ENCODE data around the gene TSEN34. TPM values are rescaled to one million over a fixed set of nuclear protein-coding genes. Genes with fewer than 3 reads are reported as not detected.
"Not testable (repeated sequence)": the region's sequence is repeated elsewhere in the genome, so short reads cannot be mapped to it uniquely, and the experiment has no call there.

The TSEN34 gene
- polyA plus RNA-seq, 6 donors from 2014 or later = 22.3 to 40.0 (median 32.1) TPM

DNA sequence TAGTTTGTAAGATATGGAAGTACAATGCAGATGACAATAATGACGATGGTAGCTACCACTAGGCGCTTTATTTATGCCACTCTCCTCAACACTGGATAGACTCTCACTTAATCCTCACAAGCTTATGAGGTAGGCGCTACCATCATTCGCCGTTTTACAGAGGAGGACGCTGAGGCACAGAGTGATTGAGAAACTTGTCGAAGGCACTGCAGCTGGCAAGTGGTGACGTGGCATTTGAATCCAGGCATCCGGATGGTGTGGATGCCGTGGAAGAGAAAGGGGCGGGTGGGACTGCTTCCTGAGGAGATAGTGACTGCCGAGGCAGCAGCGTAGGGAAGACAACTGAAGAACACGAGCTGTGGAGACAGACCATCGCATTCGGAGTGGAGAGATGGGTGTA, 8.3 kb downstream of the TSEN34 start:
- peak overlapping the region in 5 of 6 donors; percentile 14 to 97 (median 89) for H3K27ac Mint-ChIP-seq
- H3K4me1 Mint-ChIP-seq = peaks cover 23 to 50% (median 28%) of the 10 kb centered on the region in 3 donors
- H3K27me3 Mint-ChIP-seq = no peaks in the 10 kb centered on the region
- H3K36me3 Mint-ChIP-seq = peaks cover 5 to 6% of the 10 kb centered on the region in 2 donors
- no peak for ATAC-seq (ENCODE audit: low read depth in 2 of 2)
- no peaks in the 10 kb centered on the region for H3K9me3 Mint-ChIP-seq
- H3K4me3 Mint-ChIP-seq = peak overlapping the region; percentile 72 to 100 (median 94)
- no peak for DNase-seq

DNA sequence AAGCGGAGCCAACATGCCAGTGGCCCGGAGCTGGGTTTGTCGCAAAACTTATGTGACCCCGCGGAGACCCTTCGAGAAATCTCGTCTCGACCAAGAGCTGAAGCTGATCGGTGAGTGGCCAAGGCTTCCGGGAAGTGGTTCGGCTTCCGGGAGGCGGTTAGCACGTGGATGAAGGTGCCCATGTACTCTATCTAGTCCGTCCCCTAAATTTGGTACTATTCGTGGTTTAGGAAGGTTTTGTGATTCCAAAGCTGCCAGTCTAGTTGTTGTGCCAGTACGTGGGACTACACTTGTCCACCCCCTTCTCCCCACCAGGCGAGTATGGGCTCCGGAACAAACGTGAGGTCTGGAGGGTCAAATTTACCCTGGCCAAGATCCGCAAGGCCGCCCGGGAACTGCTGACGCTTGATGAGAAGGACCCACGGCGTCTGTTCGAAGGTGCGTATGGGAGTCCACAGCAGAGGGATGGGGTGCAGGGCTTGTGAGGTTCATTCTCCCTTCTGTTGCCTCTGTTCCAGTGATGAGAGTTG, 10.1 kb downstream of the TSEN34 start:
- Mint-ChIP-seq H3K4me1 (peaks cover 32 to 59% (median 36%) of the 10 kb centered on the region in 3 donors), H3K36me3 (no peaks in the 10 kb centered on the region), H3K9me3 (no peaks in the 10 kb centered on the region), H3K4me3 (peak overlapping the region; percentile 91 to 100 (median 98)), H3K27ac (peak overlapping the region; percentile 97 to 100 (median 99)), H3K27me3 (no peaks in the 10 kb centered on the region)
- ATAC-seq (ENCODE audit: low read depth in 2 of 2) = no peak
- DNase-seq = no peak

DNA sequence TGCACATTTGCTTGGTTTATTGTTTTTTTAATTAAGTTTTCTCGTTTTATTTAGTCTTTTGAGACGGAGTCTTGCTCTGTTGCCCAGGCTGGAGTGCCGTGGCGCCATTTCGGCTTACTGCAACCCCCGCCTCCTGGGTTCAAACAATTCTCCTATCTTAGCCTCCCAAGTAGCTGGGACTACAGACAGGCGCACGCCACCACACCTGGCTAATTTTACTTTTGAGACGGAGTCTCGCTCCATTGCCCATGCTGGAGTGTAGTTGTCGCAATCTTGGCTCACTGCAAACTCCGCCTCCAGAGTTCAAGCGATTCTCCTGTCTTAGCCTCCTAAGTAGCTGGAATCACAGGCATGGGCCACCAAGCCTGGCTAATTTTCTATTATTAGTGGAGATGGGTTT, 10.9 kb downstream of the TSEN34 start:
- ATAC-seq (ENCODE audit: low read depth in 2 of 2) (no peak), DNase-seq (no peak)
- Mint-ChIP-seq H3K36me3 (no peaks in the 10 kb centered on the region), H3K27me3 (no peaks in the 10 kb centered on the region), H3K4me3 (peak overlapping the region; percentile 91 to 100 (median 98)), H3K27ac (peak overlapping the region in 4 of 6 donors; percentile 41 to 100 (median 98)), H3K9me3 (no peaks in the 10 kb centered on the region), H3K4me1 (peaks cover 36 to 60% (median 36%) of the 10 kb centered on the region in 3 donors)

DNA sequence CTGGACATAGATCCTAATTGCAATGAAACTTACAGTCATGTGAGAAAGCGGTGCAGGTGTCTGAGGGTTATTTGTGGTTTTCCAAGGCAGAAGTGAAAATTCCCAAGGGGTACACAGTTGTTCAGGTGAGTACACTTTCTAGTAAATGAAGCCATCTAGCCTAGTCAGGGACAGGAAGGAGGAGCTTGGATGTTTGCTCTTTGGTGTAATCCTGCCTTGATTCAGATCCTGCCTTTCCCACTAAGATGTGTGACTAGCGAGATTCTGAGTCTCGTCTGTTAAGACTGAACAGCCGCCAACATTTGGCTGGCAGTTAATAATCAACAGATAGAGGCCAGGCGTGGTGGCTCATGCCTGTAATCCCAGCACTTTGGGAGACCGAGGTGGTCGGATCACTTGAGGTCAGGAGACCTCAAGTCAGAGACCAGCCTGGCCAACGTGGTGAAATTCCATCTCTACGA, 12.1 kb downstream of the TSEN34 start:
- DNase-seq = no peak
- Mint-ChIP-seq H3K9me3 (no peaks in the 10 kb centered on the region), H3K4me1 (peaks cover 45 to 72% (median 46%) of the 10 kb centered on the region in 3 donors), H3K27ac (peak overlapping the region in 4 of 6 donors; percentile 38 to 97 (median 54)), H3K36me3 (peaks cover 0 to 8% of the 10 kb centered on the region in 2 donors), H3K27me3 (no peaks in the 10 kb centered on the region), H3K4me3 (peak overlapping the region in 7 of 8 donors; percentile 15 to 99 (median 96))
- no peak for ATAC-seq (ENCODE audit: low read depth in 2 of 2)

DNA sequence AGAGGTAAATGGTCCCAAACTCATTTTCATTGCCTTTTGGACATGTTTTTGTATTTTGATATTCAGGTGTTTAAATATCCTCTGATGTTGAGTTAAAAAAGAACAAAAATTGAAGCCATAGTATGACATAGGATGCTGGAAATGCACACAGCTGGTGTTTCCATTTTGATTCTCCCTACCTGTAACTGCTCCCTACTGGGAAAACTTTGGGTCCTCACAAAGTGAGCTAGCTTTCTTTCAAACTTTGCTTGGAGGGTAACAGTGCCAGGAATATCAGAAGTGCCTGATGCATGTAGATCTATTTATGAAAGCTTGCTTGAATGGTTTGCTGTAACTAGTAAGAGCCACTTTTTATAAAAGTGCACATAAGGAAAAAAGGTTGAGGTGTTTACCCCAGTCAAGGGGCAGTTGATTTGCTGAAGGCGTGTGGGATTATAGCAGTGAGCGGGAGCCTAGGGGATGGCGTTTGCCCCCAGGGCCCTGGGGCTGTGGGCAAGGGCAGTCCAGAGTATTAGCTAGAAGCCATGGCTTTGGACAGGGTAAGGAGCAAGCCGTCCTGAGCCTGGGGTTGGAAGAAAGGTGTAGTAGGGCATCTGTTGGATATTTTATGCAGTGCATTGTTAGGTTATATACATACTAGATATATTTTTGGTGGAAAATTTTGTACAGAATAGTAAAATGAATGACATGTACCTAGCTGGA, 13.8 kb downstream of the TSEN34 start:
- Mint-ChIP-seq H3K4me3 (peak overlapping the region in 1 of 8 donors; percentile 46), H3K27ac (peak overlapping the region in 1 of 6 donors; percentile 25), H3K36me3 (peaks cover 0 to 8% of the 10 kb centered on the region in 2 donors), H3K27me3 (no peaks in the 10 kb centered on the region), H3K4me1 (peaks cover 47 to 76% (median 59%) of the 10 kb centered on the region in 3 donors), H3K9me3 (no peaks in the 10 kb centered on the region)
- DNase-seq = no peak
- no peak for ATAC-seq (ENCODE audit: low read depth in 2 of 2)

DNA sequence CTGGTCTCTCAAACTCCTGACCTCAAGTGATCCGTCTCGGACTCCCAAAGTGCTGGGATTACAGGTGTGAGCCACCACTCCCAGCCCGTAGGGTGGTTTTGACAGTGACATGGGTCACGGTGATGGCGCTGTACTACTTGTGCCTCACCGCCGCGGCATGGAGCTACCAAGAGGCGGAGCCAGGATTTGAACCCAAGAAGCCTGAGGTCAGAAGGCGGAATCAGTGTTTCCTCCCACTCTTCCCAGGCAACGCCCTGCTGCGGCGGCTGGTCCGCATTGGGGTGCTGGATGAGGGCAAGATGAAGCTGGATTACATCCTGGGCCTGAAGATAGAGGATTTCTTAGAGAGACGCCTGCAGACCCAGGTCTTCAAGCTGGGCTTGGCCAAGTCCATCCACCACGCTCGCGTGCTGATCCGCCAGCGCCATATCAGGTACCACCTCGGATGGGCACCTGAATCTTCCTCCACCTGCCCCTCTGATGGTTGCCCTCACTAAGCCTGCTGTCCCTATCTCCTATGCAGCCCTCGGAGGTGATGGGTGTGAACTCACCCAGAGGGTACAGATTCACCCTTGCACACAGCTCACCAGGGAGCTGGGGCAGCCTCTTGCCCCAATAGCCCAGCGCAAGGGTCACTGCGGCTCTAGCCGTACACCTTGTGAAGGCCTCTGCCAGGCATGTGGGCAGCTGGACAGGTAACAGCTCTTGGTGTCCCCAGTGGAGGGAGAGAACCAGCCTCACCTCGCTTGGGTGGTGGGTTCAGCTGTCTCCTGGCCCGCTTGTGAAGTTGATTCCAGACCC, 15.1 kb downstream of the TSEN34 start:
- no peaks in the 10 kb centered on the region for H3K9me3 Mint-ChIP-seq
- no peaks in the 10 kb centered on the region for H3K27me3 Mint-ChIP-seq
- H3K4me1 Mint-ChIP-seq = peaks cover 55 to 76% (median 60%) of the 10 kb centered on the region in 3 donors
- ATAC-seq (ENCODE audit: low read depth in 2 of 2) (no peak), DNase-seq (no peak)
- peak overlapping the region in 1 of 8 donors; percentile 66 for H3K4me3 Mint-ChIP-seq
- peak overlapping the region in 4 of 6 donors; percentile 24 to 82 (median 46) for H3K27ac Mint-ChIP-seq
- peaks cover 0 to 13% of the 10 kb centered on the region in 2 donors for H3K36me3 Mint-ChIP-seq

DNA sequence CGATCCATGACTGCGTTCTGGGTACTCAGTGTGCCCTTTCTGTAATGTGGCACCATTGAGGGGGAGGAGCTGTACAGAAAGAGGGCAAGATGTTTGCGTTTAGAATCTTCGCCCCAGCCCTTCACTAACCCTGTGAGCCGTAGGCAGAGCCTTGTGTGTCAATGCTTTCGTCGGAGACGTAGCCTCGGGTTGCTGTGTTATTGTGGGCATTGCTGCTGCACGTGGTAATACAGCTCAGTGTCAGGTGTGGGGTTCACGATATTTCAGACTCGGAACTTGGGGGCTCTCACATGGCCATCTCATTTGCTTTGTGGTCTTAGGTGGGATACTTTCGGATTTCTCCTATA, 15.7 kb downstream of the TSEN34 start:
- peaks cover 51 to 72% (median 58%) of the 10 kb centered on the region in 3 donors for H3K4me1 Mint-ChIP-seq
- H3K27ac Mint-ChIP-seq = peak overlapping the region in 2 of 6 donors; percentile 24 to 47
- no peaks in the 10 kb centered on the region for H3K9me3 Mint-ChIP-seq
- ATAC-seq (ENCODE audit: low read depth in 2 of 2) = no peak
- DNase-seq = no peak
- H3K27me3 Mint-ChIP-seq = no peaks in the 10 kb centered on the region
- peak overlapping the region in 1 of 8 donors; percentile 66 for H3K4me3 Mint-ChIP-seq
- H3K36me3 Mint-ChIP-seq = peaks cover 0 to 15% of the 10 kb centered on the region in 2 donors

DNA sequence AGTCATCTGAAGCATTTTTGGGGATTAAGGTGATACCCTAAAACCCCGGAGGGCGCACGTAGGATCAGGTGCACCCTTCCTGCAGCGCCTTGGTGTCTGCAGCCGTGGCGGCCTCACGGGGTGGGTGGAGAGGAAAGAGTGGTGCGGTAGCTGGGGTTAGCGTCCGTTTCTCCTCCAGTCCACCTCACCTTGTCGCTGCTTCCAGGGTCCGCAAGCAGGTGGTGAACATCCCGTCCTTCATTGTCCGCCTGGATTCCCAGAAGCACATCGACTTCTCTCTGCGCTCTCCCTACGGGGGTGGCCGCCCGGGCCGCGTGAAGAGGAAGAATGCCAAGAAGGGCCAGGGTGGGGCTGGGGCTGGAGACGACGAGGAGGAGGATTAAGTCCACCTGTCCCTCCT, 16.1 kb downstream of the TSEN34 start:
- Mint-ChIP-seq H3K4me1 (peaks cover 50 to 71% (median 56%) of the 10 kb centered on the region in 3 donors), H3K27ac (peak overlapping the region in 1 of 6 donors; percentile 80), H3K36me3 (peaks cover 0 to 15% of the 10 kb centered on the region in 2 donors)

DNA sequence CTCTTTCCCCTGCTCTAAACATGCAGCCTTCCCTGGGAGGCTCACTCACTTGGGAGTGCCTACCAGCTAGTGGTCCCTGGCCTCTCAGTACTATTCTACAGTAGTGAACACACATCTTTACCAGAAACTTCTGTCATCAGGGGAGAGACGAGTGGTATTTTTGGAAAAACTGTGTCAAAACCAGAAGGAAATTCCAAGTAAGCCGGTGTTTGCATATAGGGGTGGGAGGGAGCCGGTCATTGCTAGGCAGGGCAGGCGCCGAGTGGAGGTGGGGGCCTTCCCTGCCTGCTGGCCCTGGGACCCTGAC, 16.5 kb downstream of the TSEN34 start:
- H3K36me3 Mint-ChIP-seq = peaks cover 0 to 15% of the 10 kb centered on the region in 2 donors
- ATAC-seq (ENCODE audit: low read depth in 2 of 2) = no peak
- no peaks in the 10 kb centered on the region for H3K27me3 Mint-ChIP-seq
- peak overlapping the region in 5 of 6 donors; percentile 49 to 94 (median 80) for H3K27ac Mint-ChIP-seq
- no peaks in the 10 kb centered on the region for H3K9me3 Mint-ChIP-seq
- no peak for DNase-seq
- peak overlapping the region in 3 of 8 donors; percentile 31 to 34 (median 34) for H3K4me3 Mint-ChIP-seq
- peaks cover 46 to 67% (median 56%) of the 10 kb centered on the region in 3 donors for H3K4me1 Mint-ChIP-seq

More for the DNA sequence above, 16.1 kb downstream of the TSEN34 start:
- not testable (repeated sequence) for ATAC-seq (ENCODE audit: low read depth in 2 of 2); H3K27me3 Mint-ChIP-seq; DNase-seq; H3K9me3 Mint-ChIP-seq
- peak overlapping the region in 1 of 8 donors; percentile 37 for H3K4me3 Mint-ChIP-seq

DNA sequence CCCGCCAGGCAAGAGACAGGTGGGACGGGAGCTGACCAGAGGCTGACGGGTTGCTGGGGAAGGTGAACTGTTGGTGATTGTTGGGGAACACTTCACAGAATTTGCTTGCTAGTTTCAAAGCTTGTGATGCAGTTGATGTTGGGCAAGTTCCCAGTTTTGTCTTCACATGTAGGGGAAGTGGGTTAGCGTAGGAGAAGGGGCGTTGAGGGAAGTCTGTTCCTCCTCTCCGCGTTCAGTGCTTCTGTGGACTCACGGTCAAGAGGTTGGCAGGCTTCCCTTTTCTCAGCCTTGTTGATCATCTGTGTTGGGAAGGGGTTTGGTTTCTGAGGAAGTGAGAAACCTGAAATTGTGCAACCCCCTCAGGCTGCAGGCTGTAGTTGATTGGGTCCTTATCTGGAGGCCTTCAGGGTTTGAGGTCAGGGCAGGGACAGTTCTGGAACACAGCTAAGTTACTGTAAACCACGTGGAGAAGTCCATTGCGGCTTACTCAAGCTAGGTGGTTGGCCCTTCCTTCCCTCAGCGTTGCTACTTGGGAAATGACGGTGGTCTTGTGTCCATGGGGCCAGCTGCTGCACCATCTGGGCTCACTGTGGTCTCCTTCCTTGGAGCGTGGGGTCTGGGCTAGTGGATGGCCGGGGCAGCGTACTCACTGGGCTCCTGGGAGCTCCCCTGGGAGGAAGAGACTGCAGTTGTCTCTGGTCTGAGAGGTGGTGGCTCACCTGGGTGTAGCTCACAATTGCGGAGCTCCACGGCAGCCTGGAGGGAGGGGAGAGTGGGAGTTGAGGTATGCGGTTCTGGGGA, 17.1 kb downstream of the TSEN34 start:
- H3K4me1 Mint-ChIP-seq = peaks cover 41 to 61% (median 51%) of the 10 kb centered on the region in 3 donors
- DNase-seq (peak; percentile 46), ATAC-seq (ENCODE audit: low read depth in 2 of 2) (peak; percentile 52 to 73)
- peak overlapping the region in 6 of 8 donors; percentile 9 to 68 (median 39) for H3K4me3 Mint-ChIP-seq
- H3K27ac Mint-ChIP-seq = peak overlapping the region; percentile 49 to 94 (median 90)
- H3K27me3 Mint-ChIP-seq = no peaks in the 10 kb centered on the region
- peaks cover 0 to 15% of the 10 kb centered on the region in 2 donors for H3K36me3 Mint-ChIP-seq
- H3K9me3 Mint-ChIP-seq = no peaks in the 10 kb centered on the region

DNA sequence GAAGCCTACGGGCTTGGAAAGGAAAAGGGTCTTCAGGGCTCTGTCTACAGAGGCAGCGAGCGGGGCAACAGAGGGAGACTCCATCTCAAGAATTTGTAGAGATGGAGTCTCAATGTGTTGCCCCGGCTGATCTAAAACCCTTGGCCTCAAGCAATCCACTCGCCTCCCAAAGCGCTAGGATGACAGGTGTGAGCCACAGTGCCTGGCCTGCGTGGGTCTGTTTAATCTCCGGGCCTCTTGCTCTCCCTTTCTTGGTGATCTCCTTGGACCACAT, 17.6 kb downstream of the TSEN34 start:
- peak overlapping the region in 1 of 8 donors; percentile 48 for H3K4me3 Mint-ChIP-seq
- no peak for DNase-seq
- H3K4me1 Mint-ChIP-seq = peaks cover 41 to 57% (median 46%) of the 10 kb centered on the region in 3 donors
- ATAC-seq (ENCODE audit: low read depth in 2 of 2) = no peak
- H3K27me3 Mint-ChIP-seq = no peaks in the 10 kb centered on the region
- H3K36me3 Mint-ChIP-seq = peaks cover 0 to 15% of the 10 kb centered on the region in 2 donors
- H3K27ac Mint-ChIP-seq = peak overlapping the region in 4 of 6 donors; percentile 49 to 94 (median 90)
- no peaks in the 10 kb centered on the region for H3K9me3 Mint-ChIP-seq

DNA sequence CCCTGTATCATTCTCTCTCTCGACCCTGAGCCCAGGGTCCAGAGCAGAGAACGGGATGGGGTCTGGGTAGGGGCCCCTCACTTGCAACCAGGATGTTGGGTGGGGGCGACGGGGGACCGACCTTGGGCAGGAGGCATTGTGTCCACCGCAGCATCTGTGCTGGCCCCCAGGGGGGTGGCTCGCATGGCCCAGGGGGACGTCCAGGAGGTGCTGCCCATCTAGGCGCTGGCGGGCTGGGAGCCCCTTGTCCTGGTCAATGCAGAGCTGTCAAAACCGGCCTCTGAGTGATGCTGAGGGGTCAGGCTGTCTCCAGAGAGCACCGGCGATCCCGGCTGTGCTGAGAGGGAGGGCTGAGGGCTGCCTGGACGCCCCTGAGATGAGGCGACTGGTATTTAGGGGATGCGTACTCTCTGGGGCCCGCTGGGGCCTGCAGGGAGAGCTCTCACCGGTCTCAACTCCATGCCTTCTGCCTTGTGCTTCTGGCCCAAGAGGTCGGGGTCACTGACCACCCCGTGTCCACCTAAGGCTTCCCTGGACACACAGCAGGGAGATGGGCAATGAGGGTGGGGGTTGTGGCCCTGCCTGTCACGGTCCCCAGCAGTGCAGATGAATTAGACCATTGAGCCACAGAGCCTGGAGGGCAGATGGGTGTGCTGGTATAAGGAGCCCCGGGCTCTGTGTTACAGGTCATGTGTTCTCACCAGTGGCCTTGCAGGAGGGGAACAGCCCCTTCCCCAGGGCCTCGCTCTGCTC, 18.1 kb downstream of the TSEN34 start:
- no peak for DNase-seq
- H3K9me3 Mint-ChIP-seq = no peaks in the 10 kb centered on the region
- H3K27ac Mint-ChIP-seq = peak overlapping the region in 5 of 6 donors; percentile 37 to 85 (median 79)
- H3K4me3 Mint-ChIP-seq = no peak overlapping the region
- H3K4me1 Mint-ChIP-seq = peaks cover 40 to 53% (median 46%) of the 10 kb centered on the region in 3 donors
- no peak for ATAC-seq (ENCODE audit: low read depth in 2 of 2)
- peaks cover 0 to 15% of the 10 kb centered on the region in 2 donors for H3K36me3 Mint-ChIP-seq
- no peaks in the 10 kb centered on the region for H3K27me3 Mint-ChIP-seq

Measured in naive B cell (primary cell).